CD14-positive monocyte (primary cell): ENCODE data around the gene SCN9A. TPM values are rescaled to one million over a fixed set of nuclear protein-coding genes. Genes with fewer than 3 reads are reported as not detected.
"Not testable (repeated sequence)": the region's sequence is repeated elsewhere in the genome, so short reads cannot be mapped to it uniquely, and the experiment has no call there.

ENCODE experiments used
- DNase-seq, 3 donors: peaks; one replicate each; pipeline ENCODE4 v3.0.0-alpha.2; 2011 to 2022
- H2AFZ ChIP-seq: 2 replicates; pipeline ENCODE4 v1.6.0; 2012; ENCODE audit warnings: mild to moderate bottlenecking, low read depth, low read length, inconsistent platforms; ENCODE audit not compliant: insufficient read depth, poor library complexity, severe bottlenecking
- H3K27ac ChIP-seq, 2 donors: 1 replicate in 1 of 2; 2 replicates in 1 of 2; pipeline ENCODE4 v1.5.1; 2012 to 2013; ENCODE audit warnings: low read length in 2 of 2, control low read depth in 1 of 2, inconsistent platforms in 1 of 2, low read depth in 1 of 2, mild to moderate bottlenecking in 1 of 2
- H3K27me3 ChIP-seq, 2 donors: one replicate each; pipeline versions ENCODE4 v1.6.0 to v1.6.1; 2011 to 2013; ENCODE audit warnings: low read length in 2 of 2; ENCODE audit not compliant: control insufficient read depth in 2 of 2, insufficient read depth in 2 of 2
- H3K36me3 ChIP-seq, 2 donors: replicated peaks in 1 of 2; 1 replicate in 1 of 2; 2 replicates in 1 of 2; pipeline versions ENCODE4 v1.5.1 to v1.6.1; 2012 to 2013; ENCODE audit warnings: low read length in 2 of 2, control low read depth in 1 of 2, inconsistent platforms in 1 of 2, mild to moderate bottlenecking in 1 of 2; ENCODE audit not compliant: insufficient read depth in 2 of 2, control insufficient read depth in 1 of 2
- H3K4me1 ChIP-seq, 2 donors: 1 replicate in 1 of 2; 2 replicates in 1 of 2; pipeline versions ENCODE4 v1.5.1 to v1.6.1; 2012 to 2013; ENCODE audit warnings: low read length in 2 of 2, control low read depth in 1 of 2, inconsistent platforms in 1 of 2, mild to moderate bottlenecking in 1 of 2, moderate library complexity in 1 of 2; ENCODE audit not compliant: insufficient read depth in 2 of 2, control insufficient read depth in 1 of 2
- H3K4me2 ChIP-seq: replicated peaks from 2 replicates; pipeline ENCODE3; 2012; ENCODE audit warnings: low read length, moderate library complexity, mild to moderate bottlenecking; ENCODE audit not compliant: poor library complexity, severe bottlenecking; ENCODE audit errors: extremely low read depth
- H3K4me3 ChIP-seq, 3 experiments: fragments of 200-600 bp in 1 of 3; sonication (generic) in 1 of 3; replicated peaks in 1 of 3; 1 replicate in 2 of 3; 2 replicates in 1 of 3; pipeline ENCODE4 v1.5.1; 2011 to 2013; ENCODE audit warnings: low read length in 3 of 3, mild to moderate bottlenecking in 3 of 3, control low read depth in 2 of 3, low read depth in 2 of 3, inconsistent platforms in 1 of 3, moderate library complexity in 1 of 3
- H3K79me2 ChIP-seq: 2 replicates; pipeline ENCODE4 v1.6.0; 2012; ENCODE audit warnings: mild to moderate bottlenecking, control low read depth, inconsistent platforms, low read length, moderate library complexity; ENCODE audit not compliant: insufficient read depth
- H3K9ac ChIP-seq: 2 replicates; pipeline ENCODE4 v1.6.0; 2017; ENCODE audit warnings: low read length, mild to moderate bottlenecking; ENCODE audit not compliant: insufficient read depth, poor library complexity, severe bottlenecking
- H3K9me3 ChIP-seq, 2 donors: replicated peaks in 1 of 2; 1 replicate in 1 of 2; 2 replicates in 1 of 2; pipeline versions ENCODE4 v1.5.1 to v1.6.1; 2012 to 2013; ENCODE audit warnings: low read length in 2 of 2, control low read depth in 1 of 2; ENCODE audit not compliant: control insufficient read depth in 1 of 2, insufficient read depth in 1 of 2
- H4K20me1 ChIP-seq: 2 replicates; pipeline ENCODE4 v1.6.0; 2012; ENCODE audit warnings: mild to moderate bottlenecking, low read length, control low read depth, moderate library complexity; ENCODE audit not compliant: insufficient read depth
- H3K27ac Mint-ChIP-seq, 7 donors: one replicate each; pipeline ENCODE4 v1.8.0; 2020; ENCODE audit warnings: mild to moderate bottlenecking in 7 of 7, mixed read lengths in 7 of 7, moderate library complexity in 6 of 7, inconsistent platforms in 2 of 7
- H3K27me3 Mint-ChIP-seq, 3 donors: one replicate each; pipeline ENCODE4 v1.8.0; 2021 to 2022; ENCODE audit warnings: low read depth in 3 of 3, mild to moderate bottlenecking in 3 of 3, mixed read lengths in 3 of 3, moderate library complexity in 3 of 3, inconsistent platforms in 1 of 3
- H3K36me3 Mint-ChIP-seq, 2 donors: one replicate each; pipeline ENCODE4 v1.8.0; 2020; ENCODE audit warnings: mixed read lengths in 2 of 2, inconsistent platforms in 1 of 2, mild to moderate bottlenecking in 1 of 2
- H3K4me1 Mint-ChIP-seq: one replicate; pipeline ENCODE4 v1.8.0; 2020; ENCODE audit warnings: mild to moderate bottlenecking, mixed read lengths
- H3K4me3 Mint-ChIP-seq, 2 donors: one replicate each; pipeline ENCODE4 v1.8.0; 2020; ENCODE audit warnings: mild to moderate bottlenecking in 2 of 2, mixed read lengths in 2 of 2, moderate library complexity in 1 of 2
- H3K9me3 Mint-ChIP-seq, 7 donors: one replicate each; pipeline ENCODE4 v1.8.0; 2020 to 2022; ENCODE audit warnings: mixed read lengths in 7 of 7, mild to moderate bottlenecking in 6 of 7, moderate library complexity in 6 of 7, inconsistent platforms in 2 of 7
- CTCF ChIP-seq: fragments of 200-600 bp; IDR thresholded peaks from one replicate; pipeline ENCODE4 v1.8.0; 2022; ENCODE audit warnings: antibody characterized with exemption, mild to moderate bottlenecking
- WGBS: methylation state at CpG from one replicate; pipeline ENCODE4 v1.1.5; 2013; ENCODE audit warnings: missing lambda C conversion rate; ENCODE audit not compliant: insufficient coverage; 5-methylcytosine and 5-hydroxymethylcytosine counted together
- intact Hi-C, 2 donors: fragments of 100-400 bp; cut with micrococcal nuclease; formaldehyde crosslinking; loops; one replicate each; pipeline versions ENCODE4 v1.15.0 to v1.15.1; 2023
- polyA plus RNA-seq, 3 donors: library from polyadenylated mRNA; depleted of rRNA in 1 of 3; unstranded in 2 of 3; stranded (reverse) in 1 of 3; fragments of 300-500 nt in 2 of 3; fragments of >200 nt in 1 of 3; fragmentation: Illumina TruSeq in 2 of 3; gene quantifications; 1 replicate in 2 of 3; 2 replicates in 1 of 3; pipeline ENCODE4 v1.2.3, GENCODE V29; 2012 to 2021

The SCN9A gene
- polyA plus RNA-seq, 3 donors = 0.24 to 0.67 (median 0.26) TPM

- no peaks in the 10 kb centered on the region for H3K36me3 Mint-ChIP-seq
Measured at GRCh38 chr2:166314022-166314759, 61.6 kb downstream of the SCN9A start.

GRCh38 chr2:166312863-166313262 is 62.9 kb downstream of the SCN9A start:
- H3K27me3 ChIP-seq, H4K20me1 ChIP-seq, H3K79me2 ChIP-seq, H3K4me2 ChIP-seq, H3K27ac ChIP-seq, intact Hi-C loops, H3K4me3 Mint-ChIP-seq, H3K36me3 Mint-ChIP-seq, H3K4me3 ChIP-seq, H3K27me3 Mint-ChIP-seq, H3K4me1 Mint-ChIP-seq, H3K36me3 ChIP-seq, H3K4me1 ChIP-seq, H3K27ac Mint-ChIP-seq, H3K9ac ChIP-seq, H3K9me3 ChIP-seq, H2AFZ ChIP-seq, DNase-seq, H3K9me3 Mint-ChIP-seq: not testable (repeated sequence)
- no CpG with 5 or more reads among the region's 2 CpGs for WGBS

More at GRCh38 chr2:166314022-166314759, 61.6 kb downstream of the SCN9A start:
- no peak for DNase-seq
- Histone ChIP-seq H3K79me2 (no peaks in the 10 kb centered on the region), H3K4me2 (no peak overlapping the region), H3K4me1 (no peaks in the 10 kb centered on the region), H3K9ac (no peak overlapping the region), H3K27ac (no peak overlapping the region), H3K9me3 (no peaks in the 10 kb centered on the region), H4K20me1 (no peaks in the 10 kb centered on the region), H3K27me3 (no peaks in the 10 kb centered on the region), H2AFZ (no peak overlapping the region), H3K4me3 (no peak overlapping the region), H3K36me3 (no peaks in the 10 kb centered on the region)
- no peaks in the 10 kb centered on the region for H3K27me3 Mint-ChIP-seq
- no peaks in the 10 kb centered on the region for H3K9me3 Mint-ChIP-seq
- no peak overlapping the region for H3K4me3 Mint-ChIP-seq
- TF ChIP-seq CTCF = no peak
- intact Hi-C loops = no loop called here
- no peaks in the 10 kb centered on the region for H3K4me1 Mint-ChIP-seq
- WGBS = 94% methylated on average over 3 of the region's 5 CpGs
- no peak overlapping the region for H3K27ac Mint-ChIP-seq
